A172 (cell line): ENCODE results near the gene MCM3AP. TPM values are rescaled to one million over a fixed set of nuclear protein-coding genes. Genes with fewer than 3 reads are reported as not detected.

Experiments used
- DNase-seq: peaks from one replicate; pipeline ENCODE4 v3.0.0-alpha.2; 2015; ENCODE audit warnings: low spot score
- total RNA-seq: library from RNA; depleted of rRNA; stranded (reverse); fragments of >200 nt; shearing (Covaris generic); gene quantifications from 2 replicates; pipeline ENCODE4 v1.2.3, GENCODE V29; 2014

Gene MCM3AP
- total RNA-seq, 1 experiment from 2014 or later = 61.7 TPM

DNA sequence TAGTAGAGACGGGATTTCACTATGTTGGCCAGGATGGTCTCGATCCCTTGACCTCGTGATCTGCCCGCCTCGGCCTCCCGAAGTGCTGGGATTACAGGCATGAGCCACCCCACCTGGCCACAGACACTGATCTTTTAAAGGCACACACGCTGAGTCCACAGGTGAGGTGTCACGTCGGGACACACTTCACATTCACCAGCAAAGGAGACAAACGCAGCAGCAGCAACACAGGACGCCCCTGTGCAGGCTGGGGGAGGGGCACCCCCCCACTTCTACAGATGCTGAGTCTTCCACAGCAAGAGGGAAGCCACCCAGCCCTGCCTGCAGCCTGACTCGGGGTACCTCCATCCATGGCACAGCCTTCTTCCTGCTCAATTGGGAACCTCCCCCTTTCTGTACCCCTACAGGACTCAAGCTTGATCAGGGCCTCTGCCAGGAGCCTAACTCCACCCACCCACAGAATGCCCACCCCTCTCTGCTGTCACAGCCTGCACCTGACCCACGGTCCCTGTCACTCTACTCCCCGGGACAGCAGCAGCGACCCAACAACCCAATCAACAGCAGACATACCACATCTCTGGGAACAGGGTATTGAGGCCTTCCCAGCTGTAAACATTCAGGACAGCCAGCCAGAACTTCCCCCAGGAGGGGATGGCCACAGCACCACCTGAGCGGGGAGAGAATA is 66.4 kb downstream of the MCM3AP start:
- no peak for DNase-seq

DNA sequence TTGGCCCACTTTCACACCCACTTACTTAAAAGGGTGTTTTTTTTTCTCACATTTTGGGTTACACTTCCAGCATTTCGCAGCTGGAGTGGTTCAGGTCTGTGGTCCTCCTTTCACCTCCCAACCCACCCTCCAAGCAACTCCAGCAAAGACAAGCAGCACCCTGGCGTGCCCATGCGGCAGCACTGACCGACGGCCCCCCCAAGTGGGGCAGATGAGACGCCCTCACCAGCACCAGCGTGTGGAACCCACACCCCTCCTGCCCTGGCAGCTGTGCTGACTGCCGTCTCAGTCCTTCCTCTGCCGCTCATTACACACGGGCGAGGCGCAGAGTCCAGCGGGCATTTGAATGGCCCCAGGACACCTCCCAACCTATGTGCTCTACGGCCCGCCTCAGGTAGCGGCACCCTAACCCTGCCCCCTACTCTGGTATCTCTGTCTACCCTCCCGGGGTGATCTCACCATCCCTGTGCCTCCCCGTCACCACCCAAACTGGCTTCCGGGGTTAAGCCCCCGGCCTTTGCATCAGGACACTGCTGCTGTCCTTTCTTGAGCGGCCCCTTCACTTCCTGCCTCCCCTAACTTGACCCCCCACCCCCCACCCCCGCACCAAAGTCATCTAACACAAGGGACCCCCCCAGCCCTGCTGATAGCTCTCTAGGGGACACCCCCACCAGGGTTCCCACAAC is 67.8 kb downstream of the MCM3AP start:
- no peak for DNase-seq

GRCh38 chr21:46216132-46216747 is 69.2 kb downstream of the MCM3AP start:
- DNase-seq = no peak

GRCh38 chr21:46215436-46216131 is 69.8 kb downstream of the MCM3AP start:
- no peak for DNase-seq

- DNase-seq = no peak
These were observed 70.7 kb downstream of the MCM3AP start for GRCh38 chr21:46214478-46215340.

DNA sequence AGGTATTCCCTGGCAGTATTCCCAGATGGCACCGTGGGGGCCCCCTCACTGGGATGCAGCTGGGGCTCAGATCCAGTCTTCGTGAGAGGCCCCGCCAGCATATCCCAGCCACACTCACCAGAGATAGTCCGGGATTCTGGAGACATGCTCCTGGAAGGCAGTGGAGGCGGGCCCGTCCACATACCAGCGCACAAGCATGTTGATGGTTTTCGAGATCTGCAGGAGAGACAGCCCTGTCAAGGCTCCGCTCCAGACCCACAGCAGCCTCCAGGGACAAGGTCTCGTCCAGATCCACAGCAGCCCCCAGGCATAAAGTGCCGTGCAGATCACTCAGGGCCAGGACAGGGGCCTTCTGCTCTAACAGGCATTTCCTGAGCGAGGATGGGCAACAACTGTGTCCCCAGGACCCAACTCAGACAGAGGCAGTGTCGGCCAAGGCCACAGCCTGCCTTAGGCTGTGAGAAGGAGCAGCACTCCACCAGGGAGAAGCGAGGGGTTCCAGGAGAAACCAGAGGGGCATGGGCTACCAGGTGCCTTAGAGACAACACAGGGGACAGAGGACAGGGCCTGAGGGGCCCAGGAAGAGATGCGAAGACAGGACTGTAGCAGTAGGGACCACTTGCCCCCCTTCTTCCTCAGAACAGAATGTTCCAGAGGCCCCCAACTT is 71.7 kb downstream of the MCM3AP start:
- no peak for DNase-seq

DNA sequence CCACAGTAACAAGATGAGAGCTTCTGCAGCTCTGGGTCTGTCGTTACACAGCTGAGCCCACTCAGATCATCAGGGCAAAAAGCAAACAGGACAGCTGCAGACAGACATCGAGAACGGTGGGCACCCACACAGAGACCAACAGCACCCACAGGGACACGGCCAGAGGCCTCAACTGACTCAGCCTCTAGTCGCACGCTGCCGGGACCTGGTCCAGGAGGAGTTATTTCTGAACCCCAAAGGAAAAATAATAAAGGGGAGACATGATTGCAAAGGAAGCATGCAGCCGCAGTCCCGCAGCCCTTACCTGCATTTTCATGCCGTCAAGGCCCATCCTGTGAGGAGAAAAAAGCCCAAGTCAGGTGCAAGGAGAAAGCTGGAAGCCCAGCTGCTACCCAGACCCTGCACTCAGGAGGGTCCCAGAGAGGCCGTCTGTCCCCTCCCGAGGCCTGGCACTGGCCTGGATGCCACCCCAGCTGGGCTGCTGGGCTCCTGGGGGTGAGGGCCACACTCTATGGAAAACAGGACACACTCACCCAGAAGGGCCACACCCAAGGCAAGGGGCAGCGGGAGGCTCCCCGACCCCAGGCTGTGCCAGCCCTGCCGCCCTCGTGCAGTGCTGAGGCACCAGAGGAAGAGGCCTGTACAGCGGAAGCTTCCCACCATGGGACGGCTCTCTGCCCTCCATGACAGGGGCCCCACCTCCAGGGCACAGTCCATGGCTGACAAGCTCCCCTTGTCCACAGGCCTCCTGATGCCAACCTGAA is 72.5 kb downstream of the MCM3AP start:
- DNase-seq = no peak

DNA sequence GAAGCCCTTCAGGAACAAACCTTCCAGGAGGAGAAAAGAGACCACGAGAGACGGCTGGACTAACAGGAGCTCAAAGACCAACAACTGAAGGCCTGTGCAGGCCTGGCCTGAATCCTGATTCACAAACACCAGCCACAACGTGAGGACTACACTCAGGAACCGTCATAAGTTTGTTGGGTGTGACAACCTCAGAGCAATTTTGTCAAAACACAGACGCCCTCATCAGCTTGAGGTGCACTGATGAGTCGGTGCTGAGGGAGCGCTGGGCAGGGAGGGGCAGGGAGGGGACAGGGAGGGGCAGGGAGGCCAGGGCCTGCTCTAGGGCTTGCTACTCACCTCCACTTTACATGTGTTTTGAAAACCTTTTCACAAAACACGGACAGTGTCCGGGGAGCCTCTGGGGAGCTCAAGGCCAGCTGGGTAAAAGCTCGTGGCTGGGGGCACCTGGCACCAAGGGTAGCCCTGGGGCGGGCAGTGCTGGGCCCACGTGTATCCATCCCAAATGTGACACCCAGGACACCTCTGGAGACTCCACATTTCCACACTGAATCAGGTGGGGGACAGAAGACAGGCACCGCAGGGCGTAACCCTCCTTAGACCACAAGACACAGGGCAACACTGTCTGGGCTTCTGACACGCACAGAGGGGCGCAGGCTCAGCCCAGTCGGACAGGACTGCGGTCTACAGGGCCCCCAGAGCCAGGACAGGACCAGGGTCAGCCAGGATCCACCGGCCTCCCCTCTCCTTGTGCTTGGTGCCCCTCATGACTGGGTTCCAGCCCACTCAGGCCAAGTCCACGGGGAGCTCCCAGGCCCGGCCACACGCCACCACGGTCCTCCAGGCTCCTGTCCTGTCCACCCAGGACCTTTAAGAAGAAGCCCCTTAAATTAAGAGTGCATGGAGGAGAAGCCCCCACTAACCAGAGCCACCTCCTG is 73.4 kb downstream of the MCM3AP start:
- DNase-seq = no peak

GRCh38 chr21:46211376-46211775 is 74.0 kb downstream of the MCM3AP start:
- no peak for DNase-seq

DNA sequence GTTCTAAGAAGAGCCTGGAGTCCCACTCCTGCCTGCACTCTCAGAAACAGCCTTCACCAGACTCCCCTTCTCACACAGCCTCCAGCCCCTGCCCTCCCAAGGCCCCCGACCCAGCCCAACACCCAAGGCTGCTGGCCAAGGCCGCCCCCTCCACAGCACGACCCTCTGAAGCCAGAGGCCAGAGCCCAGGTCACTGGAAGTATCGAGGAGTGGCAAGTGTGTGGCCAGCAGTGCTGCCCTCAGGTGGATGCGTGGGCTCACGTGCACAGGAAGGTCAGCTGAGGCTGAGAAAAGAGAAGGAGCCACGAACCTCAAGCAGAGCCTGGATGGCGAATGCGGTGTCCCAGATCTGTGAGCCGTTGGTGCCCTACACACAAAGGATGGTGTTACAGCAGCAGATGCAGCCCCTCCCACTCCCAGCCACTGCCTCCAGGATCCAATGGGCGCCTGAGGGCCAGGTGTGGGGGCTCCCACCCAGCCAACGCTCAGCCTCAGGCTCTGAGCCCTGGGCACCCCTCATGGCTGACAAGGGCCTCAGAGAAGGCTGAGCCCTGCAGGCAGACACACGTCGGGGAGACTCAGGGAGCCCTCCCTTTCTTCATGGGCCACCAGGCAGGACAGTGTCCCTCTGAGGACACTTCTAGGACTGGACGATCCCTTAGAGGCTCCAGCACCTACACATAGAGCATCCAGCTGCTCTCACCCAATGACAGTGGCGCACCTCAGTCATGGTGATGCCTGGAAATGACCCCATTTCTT is 74.9 kb downstream of the MCM3AP start:
- no peak for DNase-seq

DNA sequence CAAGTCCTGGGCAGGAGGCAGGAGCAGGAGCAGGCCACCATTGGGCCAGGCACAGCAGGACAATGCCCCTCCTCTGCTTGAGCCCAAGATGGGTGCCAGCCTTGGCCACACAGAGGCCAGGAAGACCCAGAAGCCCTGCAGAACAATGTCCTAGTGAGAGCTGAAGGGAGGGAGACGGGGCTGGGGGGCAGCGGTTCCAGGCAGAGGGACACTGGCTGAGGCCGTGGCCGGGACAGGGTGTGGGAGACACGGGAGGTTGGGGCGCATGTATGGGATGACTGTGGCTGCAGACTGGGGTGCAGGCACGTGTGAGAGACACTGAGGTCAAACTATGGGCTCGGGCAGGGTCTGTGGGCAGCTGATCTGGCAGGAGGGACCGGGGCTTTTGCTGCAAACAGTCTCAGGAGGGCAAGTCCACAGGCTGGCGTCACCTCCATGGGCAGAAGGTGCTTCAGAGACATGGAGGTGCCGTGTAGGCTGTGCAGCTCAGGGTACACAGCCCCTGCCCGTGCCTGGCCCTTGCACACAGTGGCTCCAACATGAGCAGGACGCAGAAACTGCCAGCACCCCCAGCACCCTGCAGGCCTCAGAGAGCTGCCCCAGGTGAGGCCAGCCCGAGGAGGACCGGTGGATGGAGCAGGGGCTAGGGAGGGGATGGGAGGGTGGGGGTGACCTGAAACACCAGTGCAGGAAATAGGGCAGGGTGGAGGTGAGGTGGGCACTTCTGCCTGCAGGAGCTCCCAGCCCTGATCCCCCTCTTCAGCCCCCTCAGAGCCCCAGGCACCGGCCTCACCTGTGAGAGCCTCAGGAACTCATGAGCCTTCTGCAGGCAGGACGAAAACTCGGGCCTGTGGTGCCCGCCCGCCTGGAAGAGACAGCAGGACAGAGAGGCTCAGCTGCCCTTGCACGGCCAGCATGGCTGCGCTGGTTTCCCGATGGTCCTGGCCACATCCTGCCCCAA is 76.4 kb downstream of the MCM3AP start:
- no peak for DNase-seq

GRCh38 chr21:46207920-46208591 is 77.4 kb downstream of the MCM3AP start:
- no peak for DNase-seq

- DNase-seq = no peak
These were observed 78.1 kb downstream of the MCM3AP start for GRCh38 chr21:46207006-46207919.

DNA sequence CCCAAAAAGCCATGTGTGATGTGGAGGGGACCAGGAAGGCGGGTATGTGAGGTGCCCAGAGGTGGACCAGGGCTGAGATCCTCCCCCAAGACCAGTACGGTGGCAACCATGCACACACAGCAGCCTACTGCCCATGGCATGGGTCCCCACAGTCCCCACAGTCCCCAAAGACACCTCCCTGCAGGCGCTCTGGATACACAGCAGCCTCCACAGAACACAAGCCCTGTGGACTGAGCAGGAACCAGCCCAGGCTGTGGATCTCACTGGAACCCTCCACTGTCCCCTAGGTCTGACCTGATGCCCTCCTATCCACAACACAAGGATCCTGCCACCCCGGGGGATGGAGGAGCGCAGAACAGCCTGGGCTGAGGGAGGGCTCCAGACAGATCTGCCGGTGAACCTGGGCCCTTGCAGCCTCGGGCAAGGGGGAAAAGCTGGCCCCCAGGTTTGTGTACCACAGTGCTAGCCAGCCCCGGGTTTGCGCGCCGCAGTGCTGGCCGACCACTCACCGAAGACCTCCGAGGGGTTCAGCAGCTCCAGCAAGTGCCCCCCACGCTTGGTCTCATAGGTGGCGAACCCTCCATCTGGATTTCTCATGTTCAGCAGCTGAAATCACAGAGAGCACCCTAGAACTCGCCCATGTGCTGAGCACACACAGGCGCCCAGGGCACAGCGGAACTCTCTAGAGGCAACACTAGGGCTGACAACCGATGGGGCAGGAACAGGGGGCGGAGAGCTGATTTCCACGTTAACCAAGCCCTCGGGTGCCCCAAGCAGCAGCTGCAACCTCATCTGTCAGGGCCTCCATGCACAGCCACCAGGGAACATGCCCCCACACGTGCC is 79.0 kb downstream of the MCM3AP start:
- no peak for DNase-seq

DNA sequence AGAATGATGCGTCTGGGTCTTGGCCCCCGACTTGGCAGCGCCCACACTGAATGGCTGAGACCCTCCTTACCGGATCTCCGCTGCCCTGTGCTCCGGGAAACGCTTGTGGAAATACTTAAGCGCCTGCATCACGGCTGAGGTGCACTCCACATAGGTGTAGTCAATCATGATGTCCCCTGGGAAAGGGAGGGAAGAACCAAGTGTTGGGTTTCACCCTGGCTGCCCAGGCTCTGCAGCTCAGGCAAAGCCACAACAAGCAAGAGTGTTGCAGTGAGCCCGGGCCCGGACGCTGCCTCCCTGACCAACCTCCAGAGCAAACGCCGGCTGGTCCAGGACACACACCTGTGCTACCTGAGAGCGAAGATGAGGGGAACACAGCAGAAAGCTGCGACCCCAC is 79.6 kb downstream of the MCM3AP start:
- no peak for DNase-seq
